GM19438 (cell line): ENCODE results near the gene RAP2A.

Experiments
- ATAC-seq: cut with Tn5 transposase; IDR thresholded peaks from one replicate; pipeline ENCODE4 v1.9.1; 2021; ENCODE audit warnings: low read depth; ENCODE audit not compliant: unreplicated experiment

RAP2A gene

GRCh38 chr13:97492684-97493371 lies 58.9 kb downstream of the RAP2A start:
- no peak for ATAC-seq

DNA sequence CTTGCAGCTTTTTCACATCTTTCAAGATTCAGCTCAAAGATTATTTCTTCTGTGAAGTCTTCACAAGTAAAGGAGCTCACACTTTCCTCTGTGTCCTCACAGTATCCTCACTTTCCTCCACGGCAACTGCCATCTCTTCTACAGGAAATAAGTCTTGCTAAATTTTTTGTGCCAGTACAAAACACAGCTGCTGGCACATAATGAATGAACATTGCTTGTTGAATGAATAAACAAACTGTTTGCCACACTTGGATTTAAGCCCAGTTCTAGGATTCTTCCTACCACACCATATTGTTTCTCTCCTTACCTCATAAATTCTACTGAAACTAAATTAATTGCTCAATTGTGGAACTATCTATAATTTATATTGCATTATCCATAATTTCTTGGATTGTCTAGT lies 59.5 kb downstream of the RAP2A start:
- ATAC-seq = no peak

DNA sequence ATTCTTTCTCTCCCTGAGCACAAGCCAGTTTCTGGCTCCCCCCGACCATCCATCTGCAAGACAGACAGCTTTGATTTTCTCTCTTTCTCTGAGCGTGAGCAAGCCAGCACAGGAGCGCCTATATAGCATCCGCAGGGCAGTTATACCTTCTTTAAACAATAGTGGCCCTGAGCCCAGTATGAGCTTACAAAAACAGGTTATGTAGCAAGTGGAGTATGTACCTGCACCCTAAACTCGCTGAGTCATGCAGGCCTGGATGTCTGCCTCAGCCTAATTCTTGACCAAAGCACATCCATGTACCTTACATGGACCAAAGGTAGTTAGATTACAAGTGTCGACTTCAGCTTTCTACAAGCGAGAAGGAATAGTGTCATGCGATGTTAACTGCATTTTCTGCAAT lies 61.7 kb downstream of the RAP2A start:
- ATAC-seq = no peak

GRCh38 chr13:97496511-97496910 lies 62.5 kb downstream of the RAP2A start:
- ATAC-seq = no peak

GRCh38 chr13:97497400-97497799 lies 63.4 kb downstream of the RAP2A start:
- no peak for ATAC-seq

DNA sequence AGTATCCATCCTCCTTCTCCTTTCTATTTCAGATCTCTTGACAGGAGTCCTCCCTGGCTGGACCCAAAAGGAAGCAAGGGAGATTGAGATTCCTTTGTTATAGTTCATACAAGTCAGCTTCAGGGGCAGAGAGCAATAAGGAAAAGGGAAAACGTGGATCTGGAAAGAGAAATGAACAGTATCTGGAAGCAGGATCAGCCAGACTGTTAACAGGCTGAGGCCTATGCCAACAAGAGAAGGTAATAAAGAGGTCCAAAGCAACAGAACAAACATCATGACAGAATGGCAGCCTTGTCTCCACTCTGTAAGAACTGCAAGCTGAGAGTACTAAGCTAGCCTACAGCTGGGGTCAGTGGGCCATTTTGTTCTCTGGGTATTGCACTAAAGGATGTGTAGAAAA lies 64.5 kb downstream of the RAP2A start:
- no peak for ATAC-seq

DNA sequence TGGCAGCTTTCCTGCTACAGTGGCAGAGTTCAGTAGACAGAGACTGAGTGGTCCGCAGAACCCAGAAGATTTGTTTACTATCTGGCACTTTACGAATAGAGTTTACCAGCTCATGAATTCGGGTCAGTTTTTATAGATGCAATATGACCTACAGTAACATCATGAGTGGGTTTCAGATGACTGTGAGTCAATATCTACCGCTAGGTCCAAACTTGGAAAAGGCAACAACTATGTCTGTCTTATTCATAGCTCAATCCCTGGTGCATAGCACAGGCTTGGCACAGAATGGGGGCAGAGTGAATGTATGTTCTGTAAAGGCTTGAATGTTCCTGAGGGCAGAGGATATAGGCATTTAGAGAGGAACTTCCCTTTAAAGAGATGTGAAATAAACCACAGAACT lies 65.2 kb downstream of the RAP2A start:
- ATAC-seq = no peak

DNA sequence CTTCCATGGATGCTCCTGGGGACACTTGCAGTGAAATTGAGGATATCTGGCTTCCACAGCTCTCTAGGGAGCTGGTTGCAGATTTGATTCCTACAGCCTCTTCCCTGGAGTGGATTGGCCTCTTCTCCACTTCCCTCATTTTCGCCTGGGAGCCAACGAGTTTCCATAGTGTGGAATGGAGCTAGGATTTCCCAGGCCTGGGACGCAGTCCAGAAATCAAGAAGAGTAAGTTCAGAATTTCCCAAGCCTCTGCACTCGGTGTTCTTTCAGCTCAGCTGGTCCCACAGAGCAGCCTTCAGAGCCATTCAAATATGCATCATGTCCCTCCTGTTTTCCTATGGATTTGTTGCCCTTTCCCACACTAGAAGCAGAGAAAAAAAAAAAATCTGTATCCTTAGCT lies 68.2 kb downstream of the RAP2A start:
- ATAC-seq = no peak

DNA sequence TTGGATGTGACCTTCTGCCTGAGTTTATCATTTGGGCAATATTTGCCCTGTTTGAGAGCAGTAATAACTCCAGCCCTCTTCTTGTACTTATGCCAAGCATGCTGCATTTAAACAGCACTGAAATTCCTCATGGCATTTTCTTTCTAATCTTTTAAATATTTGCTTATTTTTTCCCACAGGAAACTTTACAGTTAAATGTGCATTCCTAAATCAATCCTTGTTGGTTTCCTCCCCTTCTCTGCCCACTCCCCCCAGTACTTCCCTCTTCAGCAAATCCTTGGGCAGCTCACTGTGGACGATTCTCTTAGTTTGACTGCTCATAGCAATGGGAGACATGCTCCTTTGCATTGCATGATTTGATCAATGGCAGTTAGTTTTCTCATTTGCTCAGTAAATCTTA lies 68.7 kb downstream of the RAP2A start:
- ATAC-seq = no peak

- peak; percentile 56 for ATAC-seq
Observed at GRCh38 chr13:97505017-97505416, 71.0 kb downstream of the RAP2A start.

DNA sequence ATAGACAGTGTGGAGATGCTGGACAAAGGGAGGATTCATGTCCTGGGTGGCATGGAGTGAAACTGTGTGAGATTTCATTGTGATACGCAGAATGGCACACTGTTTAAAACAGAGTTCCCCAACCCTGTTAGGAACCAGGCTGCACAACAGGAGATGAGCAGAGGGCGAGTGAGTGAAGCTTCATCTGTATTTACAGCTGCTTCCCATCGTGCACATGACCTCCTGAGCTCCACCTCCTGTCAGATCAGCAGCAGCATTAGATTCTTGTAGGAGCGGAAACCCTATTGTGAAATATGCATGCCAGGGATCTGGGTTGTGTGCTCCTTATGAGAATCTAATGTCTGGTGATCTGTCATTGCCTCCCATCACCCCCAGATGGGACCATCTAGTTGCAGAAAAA lies 72.5 kb downstream of the RAP2A start:
- ATAC-seq = no peak

DNA sequence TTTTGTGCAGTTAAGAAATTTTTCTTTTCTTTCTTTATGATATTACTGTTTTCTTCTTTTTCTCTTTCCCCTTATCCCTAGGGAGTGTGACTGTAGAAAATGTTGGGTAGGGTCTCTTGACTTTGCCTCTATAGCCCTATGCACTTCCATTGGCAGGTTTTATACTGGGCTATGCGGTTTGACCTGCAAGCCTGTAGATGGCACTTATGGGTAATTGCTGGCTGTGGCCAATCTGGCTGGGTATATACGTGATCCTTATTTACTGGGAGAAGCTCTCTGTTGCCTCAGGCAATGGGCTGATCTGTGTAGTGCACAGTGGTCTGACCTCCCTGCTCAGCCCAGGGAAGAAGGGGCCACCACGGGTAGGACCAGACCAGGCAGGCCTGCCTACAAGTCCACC lies 78.8 kb downstream of the RAP2A start:
- ATAC-seq = no peak

DNA sequence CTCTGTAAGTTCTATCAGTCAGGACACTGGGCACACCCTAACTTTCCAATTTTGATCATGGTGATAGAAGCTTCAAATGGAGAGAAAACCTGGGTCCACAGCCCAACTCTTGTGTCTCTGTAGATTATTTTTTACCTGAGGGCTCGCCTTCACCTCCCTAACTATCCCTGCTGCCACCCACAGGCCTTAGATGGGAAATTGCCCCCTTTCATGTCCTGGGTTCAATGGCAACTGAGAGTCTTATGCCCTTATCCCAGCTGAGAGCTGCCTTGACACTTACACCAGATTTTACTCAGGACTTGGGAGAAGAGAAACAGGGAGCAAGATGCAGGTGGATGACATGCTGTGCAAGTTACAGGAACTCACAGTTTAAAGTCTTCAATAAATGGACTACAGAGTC lies 81.7 kb downstream of the RAP2A start:
- no peak for ATAC-seq

GRCh38 chr13:97517967-97518366 lies 84.0 kb downstream of the RAP2A start:
- ATAC-seq = no peak
